Measurements from ENCODE around the gene FAM53C. TPM values are rescaled to one million over a fixed set of nuclear protein-coding genes. Genes with fewer than 3 reads are reported as not detected.

FAM53C gene
- total and polyA plus RNA-seq, 10 of the 15 experiments (the other 5 are each of a cell fraction or from before 2014, with no cell fraction given) = 8.0 to 31.3 (median 24.0) TPM

GRCh38 chr5:138336952-138337684 lies 948 bp upstream of the FAM53C start (continued):
- TF ChIP-seq RAD21 (IDR thresholded peaks at IDR 0.05; ENCODE audit: insufficient read depth, low read depth, low read length) (no peak), NFXL1 (IDR thresholded peaks at IDR 0.05; ENCODE audit: borderline replicate concordance) (no peak), KAT2A (conservative IDR thresholded peaks at IDR 0.05; ENCODE audit: control insufficient read depth, low read depth, low read length) (no peak), TAF1 (IDR thresholded peaks at IDR 0.05; ENCODE audit: borderline replicate concordance, low read depth, low read length) (no peak), PAX5 (IDR thresholded peaks at IDR 0.05; ENCODE audit: borderline replicate concordance, low read depth, low read length) (peak; percentile 56; the same call in 1 of the 2 replicates), MTA2 (IDR thresholded peaks at IDR 0.05; ENCODE audit: low read depth) (no peak), SIN3A (IDR thresholded peaks at IDR 0.05; ENCODE audit: low read depth, low read length) (no peak), BCL11A (IDR thresholded peaks at IDR 0.05; ENCODE audit: low read depth, low read length) (peak; percentile 38; the same call in 1 of the 2 replicates), TCF12 (IDR thresholded peaks at IDR 0.05; ENCODE audit: low read depth, low read length) (no peak), SMARCA5 (IDR thresholded peaks at IDR 0.05) (no peak), E2F8 (IDR thresholded peaks at IDR 0.05; ENCODE audit: low read depth, partially characterized antibody) (peak; percentile 85), GABPA (IDR thresholded peaks at IDR 0.05; ENCODE audit: low read depth) (no peak), RUNX3 (IDR thresholded peaks at IDR 0.05; ENCODE audit: low read length) (peak; percentile 31; the same call in 1 of the 2 replicates), GATAD2B (conservative IDR thresholded peaks at IDR 0.05; ENCODE audit: low read depth) (peak; percentile 37; the same call in 1 of the 2 replicates), KDM1A (IDR thresholded peaks at IDR 0.05; ENCODE audit: borderline replicate concordance) (no peak), HCFC1 (IDR thresholded peaks at IDR 0.05; ENCODE audit: low read length) (no peak), RAD51 (IDR thresholded peaks at IDR 0.05) (peak; percentile 40; the same call in 1 of the 2 replicates)
- TF ChIP-seq, protein P1, sequence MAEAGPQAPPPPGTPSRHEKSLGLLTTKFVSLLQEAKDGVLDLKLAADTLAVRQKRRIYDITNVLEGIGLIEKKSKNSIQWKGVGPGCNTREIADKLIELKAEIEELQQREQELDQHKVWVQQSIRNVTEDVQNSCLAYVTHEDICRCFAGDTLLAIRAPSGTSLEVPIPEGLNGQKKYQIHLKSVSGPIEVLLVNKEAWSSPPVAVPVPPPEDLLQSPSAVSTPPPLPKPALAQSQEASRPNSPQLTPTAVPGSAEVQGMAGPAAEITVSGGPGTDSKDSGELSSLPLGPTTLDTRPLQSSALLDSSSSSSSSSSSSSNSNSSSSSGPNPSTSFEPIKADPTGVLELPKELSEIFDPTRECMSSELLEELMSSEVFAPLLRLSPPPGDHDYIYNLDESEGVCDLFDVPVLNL (IDR thresholded peaks at IDR 0.05; ENCODE audit: low read depth, low read length) = no peak
- TF ChIP-seq, protein P2, sequence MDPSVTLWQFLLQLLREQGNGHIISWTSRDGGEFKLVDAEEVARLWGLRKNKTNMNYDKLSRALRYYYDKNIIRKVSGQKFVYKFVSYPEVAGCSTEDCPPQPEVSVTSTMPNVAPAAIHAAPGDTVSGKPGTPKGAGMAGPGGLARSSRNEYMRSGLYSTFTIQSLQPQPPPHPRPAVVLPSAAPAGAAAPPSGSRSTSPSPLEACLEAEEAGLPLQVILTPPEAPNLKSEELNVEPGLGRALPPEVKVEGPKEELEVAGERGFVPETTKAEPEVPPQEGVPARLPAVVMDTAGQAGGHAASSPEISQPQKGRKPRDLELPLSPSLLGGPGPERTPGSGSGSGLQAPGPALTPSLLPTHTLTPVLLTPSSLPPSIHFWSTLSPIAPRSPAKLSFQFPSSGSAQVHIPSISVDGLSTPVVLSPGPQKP (IDR thresholded peaks at IDR 0.05; ENCODE audit: low read depth, low read length) = no peak
- TF ChIP-seq, protein P3, sequence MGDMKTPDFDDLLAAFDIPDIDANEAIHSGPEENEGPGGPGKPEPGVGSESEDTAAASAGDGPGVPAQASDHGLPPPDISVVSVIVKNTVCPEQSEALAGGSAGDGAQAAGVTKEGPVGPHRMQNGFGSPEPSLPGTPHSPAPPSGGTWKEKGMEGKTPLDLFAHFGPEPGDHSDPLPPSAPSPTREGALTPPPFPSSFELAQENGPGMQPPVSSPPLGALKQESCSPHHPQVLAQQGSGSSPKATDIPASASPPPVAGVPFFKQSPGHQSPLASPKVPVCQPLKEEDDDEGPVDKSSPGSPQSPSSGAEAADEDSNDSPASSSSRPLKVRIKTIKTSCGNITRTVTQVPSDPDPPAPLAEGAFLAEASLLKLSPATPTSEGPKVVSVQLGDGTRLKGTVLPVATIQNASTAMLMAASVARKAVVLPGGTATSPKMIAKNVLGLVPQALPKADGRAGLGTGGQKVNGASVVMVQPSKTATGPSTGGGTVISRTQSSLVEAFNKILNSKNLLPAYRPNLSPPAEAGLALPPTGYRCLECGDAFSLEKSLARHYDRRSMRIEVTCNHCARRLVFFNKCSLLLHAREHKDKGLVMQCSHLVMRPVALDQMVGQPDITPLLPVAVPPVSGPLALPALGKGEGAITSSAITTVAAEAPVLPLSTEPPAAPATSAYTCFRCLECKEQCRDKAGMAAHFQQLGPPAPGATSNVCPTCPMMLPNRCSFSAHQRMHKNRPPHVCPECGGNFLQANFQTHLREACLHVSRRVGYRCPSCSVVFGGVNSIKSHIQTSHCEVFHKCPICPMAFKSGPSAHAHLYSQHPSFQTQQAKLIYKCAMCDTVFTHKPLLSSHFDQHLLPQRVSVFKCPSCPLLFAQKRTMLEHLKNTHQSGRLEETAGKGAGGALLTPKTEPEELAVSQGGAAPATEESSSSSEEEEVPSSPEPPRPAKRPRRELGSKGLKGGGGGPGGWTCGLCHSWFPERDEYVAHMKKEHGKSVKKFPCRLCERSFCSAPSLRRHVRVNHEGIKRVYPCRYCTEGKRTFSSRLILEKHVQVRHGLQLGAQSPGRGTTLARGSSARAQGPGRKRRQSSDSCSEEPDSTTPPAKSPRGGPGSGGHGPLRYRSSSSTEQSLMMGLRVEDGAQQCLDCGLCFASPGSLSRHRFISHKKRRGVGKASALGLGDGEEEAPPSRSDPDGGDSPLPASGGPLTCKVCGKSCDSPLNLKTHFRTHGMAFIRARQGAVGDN (IDR thresholded peaks at IDR 0.05) = no peak
- TF ChIP-seq, protein P4, sequence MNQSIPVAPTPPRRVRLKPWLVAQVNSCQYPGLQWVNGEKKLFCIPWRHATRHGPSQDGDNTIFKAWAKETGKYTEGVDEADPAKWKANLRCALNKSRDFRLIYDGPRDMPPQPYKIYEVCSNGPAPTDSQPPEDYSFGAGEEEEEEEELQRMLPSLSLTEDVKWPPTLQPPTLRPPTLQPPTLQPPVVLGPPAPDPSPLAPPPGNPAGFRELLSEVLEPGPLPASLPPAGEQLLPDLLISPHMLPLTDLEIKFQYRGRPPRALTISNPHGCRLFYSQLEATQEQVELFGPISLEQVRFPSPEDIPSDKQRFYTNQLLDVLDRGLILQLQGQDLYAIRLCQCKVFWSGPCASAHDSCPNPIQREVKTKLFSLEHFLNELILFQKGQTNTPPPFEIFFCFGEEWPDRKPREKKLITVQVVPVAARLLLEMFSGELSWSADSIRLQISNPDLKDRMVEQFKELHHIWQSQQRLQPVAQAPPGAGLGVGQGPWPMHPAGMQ (IDR thresholded peaks at IDR 0.05; ENCODE audit: borderline replicate concordance) = peak; percentile 37; the same call in 1 of the 2 replicates

Measured in GM12878 (cell line).